ENCODE data around the gene COL1A1.
A peak's percentile ranks its signal among the peaks of the same experiment; 100 is the strongest.

The COL1A1 gene

DNA sequence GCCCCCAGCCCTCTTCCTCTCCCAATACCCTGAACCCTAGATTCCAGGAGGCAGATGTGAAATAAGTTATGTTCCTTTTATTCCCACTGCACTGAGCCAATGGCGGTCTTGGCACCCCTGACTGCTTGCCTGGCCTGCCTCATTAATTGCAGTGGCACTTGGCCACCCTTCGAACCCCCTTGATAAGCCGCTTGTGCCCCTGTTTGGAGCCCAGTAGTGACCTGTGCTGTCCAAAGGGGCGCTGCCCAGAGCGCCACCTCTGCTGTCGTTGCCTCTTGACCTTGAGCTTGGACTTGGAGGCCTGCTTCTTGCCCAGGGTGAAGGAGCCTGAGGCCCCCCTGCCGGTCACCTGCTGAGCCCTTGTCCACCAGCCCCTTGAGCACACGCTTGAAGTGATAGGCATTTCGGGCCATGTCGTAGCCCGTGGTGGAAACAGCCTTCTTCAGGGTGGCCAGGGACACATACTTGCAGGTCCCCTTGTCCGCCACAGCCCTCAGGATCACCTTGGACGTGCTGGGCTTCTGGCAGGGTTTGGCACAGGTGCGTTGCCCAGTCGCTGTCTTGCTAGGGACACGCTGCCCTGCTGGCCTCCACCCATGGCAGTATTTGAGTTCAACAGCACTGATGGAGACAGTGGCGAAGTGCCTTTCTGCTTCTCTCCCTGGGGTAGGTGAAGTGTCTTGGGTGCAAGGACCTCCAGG lies 29.9 kb downstream of the COL1A1 start:
- DNase-seq (ENCODE audit: low read depth): no peak

- no peak for DNase-seq (ENCODE audit: low read depth)
These were observed 30.6 kb downstream of the COL1A1 start for GRCh38 chr17:50170662-50171370.

DNA sequence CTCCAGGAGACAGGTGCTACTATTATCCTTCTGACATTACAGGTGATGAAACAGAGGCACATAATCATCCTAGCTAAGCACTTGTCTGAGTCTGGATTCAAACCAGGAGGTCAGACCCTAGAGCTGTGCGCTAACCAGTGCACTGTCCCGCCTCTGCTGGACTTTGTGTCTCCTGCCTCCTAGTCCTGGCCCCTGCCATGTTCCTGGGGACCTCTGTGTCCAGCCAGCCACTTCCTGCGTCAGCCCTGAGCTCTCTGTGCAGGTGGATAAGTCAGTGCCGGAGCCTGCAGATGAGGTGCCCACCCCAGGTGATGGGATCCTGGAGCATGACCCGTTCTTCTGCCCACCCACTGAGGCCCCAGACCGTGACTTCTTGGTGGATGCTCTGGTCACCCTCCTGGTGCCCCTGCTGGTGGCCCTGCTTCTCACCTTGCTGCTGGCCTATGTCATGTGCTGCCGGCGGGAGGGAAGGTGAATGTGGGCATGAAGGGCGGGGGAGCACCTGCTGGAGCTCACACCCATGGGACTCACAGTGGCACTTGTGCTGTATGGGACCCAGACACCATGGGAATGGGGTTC lies 31.5 kb downstream of the COL1A1 start:
- DNase-seq (ENCODE audit: low read depth): no peak

DNA sequence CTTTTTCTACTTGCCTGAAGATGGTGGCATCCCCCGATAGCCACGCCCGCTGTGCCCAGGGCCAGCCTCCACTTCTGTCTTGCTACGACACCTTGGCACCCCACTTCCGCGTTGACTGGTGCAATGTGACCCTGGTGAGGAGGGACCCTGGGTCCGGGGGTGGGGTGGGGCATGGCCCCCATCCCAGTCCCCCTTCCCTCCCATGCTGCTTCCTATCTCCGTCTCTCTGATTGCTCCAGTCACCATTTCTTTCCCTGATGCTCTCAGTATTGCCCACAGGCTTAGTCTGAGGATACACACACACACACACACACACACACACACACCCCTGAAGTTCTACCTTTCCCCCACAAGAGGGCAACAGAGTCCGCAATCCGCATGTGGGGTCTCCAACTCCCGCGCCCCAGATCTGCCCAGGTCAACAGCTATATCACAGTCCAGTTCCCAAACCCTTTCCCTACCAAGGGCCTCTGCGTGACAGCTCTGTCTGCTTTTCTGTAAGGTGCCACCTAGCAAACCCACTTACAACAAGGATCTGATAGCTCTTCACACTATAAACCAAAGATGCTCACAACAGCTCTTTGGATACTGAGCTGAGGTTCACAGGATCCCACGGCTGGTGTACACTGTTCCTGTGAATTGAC lies 32.2 kb downstream of the COL1A1 start:
- DNase-seq (ENCODE audit: low read depth): no peak

DNA sequence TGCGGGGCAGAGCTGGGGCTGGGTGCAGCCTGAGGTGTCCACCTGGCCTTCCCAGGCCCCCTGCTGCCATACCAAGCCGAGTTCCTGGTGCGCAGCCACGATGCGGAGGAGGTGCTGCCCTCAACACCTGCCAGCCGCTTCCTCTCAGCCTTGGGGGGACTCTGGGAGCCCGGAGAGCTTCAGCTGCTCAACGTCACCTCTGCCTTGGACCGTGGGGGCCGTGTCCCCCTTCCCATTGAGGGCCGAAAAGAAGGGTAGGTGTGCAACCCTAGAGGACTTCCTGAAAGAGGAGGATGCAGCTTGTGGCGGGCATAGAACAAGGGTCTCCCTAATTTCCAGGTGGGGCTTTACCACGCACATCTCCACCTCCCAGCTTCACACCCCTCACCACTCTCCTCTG lies 33.1 kb downstream of the COL1A1 start:
- no peak for DNase-seq (ENCODE audit: low read depth)

DNA sequence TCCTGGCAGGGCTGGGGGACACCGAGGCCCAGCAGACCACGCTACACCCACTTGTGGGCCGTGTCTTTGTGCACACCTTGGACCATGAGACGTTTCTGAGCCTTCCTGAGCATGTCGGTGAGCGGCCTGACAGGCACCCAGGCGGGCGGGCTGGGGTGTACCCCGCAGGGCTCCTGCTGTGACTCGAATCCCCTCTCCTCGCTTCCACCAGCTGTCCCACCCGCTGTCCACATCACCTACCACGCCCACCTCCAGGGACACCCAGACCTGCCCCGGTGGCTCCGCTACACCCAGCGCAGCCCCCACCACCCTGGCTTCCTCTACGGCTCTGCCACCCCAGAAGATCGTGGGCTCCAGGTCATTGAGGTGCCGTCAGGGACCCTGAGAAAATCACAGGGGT lies 34.1 kb downstream of the COL1A1 start:
- DNase-seq (ENCODE audit: low read depth): no peak

DNA sequence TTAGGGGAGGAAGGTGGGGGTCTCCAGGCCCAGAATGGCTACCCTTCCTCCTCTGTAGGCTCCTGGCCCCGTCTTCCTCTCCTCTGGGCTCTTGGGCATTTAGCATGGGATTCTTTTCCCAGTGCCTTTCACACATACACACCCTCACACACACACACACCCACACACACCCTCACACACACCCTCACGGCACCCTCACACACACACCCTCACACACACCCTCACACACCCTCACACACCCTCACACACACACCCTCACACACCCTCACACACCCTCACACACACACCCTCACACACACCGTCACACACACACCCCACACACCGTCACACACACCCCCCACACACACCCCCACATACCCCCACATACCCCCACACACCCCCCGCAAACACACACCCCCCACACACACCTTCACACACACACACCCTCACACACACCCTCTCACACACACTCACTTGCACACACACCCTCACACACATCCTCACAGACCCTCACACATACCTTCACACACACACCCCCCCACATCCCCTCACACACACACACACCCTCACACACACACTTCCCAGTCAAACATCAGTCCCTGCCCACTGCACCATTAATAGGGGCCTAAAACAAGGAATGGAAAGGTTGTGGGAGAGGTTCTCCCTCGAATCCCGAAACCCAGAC lies 34.8 kb downstream of the COL1A1 start:
- no peak for DNase-seq (ENCODE audit: low read depth)

DNA sequence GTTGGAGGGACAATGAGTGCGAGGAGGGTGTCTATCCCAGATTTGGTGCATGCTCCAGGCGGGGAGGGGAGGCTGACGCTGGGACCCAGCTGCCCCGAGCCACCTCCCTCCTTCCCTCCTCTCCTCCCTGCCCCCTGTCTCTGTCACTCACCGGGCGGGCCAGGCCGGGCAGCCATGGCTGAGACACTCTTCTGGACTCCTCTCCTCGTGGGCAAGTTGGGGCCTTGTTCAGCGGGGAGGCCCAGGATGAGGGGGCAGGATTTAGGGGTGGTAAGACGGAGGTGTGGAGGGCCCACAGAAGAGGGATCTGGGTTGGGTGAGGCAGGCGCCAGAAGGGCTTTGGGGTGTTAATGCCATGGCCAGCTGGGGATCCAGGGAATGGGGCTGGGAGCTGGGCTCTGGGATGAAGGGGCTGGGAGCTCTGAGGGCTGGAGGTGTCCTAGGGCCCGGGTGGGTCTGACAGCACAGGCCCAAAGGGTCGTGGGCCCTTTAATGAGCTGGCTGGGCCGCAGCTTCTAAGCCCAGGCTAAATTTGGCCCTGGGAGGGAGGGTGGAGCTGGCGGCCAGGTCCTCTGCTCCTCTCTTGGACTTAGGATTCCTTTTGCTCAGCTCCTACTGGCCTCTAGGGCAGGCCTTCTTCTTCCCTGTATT lies 35.4 kb downstream of the COL1A1 start, which contains the start of gene SGCA:
SGCA (plus strand) TSS at position 139 of the 651 bp plus-strand sequence; CDS start at position 175, 36 bp downstream.
- DNase-seq (ENCODE audit: low read depth): no peak

- no peak for DNase-seq (ENCODE audit: low read depth)
These were observed 36.0 kb downstream of the COL1A1 start for GRCh38 chr17:50165466-50165865.

GRCh38 chr17:50165066-50165465 lies 36.4 kb downstream of the COL1A1 start:
- no peak for DNase-seq (ENCODE audit: low read depth)

DNA sequence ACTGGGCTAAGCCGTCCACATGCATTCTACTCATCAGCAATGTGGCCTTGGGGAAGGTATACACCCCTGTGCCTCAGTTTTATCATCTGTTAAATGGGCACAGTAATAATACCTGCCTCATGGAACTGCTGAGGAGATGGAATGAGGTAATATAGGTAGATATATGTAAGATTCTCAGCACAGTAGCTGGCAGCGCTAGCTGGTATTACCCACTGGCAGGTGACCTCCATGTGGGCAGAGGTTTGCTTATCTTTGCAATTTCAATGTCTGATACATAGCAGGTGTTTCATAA lies 36.8 kb downstream of the COL1A1 start:
- DNase-seq (ENCODE audit: low read depth): no peak

DNA sequence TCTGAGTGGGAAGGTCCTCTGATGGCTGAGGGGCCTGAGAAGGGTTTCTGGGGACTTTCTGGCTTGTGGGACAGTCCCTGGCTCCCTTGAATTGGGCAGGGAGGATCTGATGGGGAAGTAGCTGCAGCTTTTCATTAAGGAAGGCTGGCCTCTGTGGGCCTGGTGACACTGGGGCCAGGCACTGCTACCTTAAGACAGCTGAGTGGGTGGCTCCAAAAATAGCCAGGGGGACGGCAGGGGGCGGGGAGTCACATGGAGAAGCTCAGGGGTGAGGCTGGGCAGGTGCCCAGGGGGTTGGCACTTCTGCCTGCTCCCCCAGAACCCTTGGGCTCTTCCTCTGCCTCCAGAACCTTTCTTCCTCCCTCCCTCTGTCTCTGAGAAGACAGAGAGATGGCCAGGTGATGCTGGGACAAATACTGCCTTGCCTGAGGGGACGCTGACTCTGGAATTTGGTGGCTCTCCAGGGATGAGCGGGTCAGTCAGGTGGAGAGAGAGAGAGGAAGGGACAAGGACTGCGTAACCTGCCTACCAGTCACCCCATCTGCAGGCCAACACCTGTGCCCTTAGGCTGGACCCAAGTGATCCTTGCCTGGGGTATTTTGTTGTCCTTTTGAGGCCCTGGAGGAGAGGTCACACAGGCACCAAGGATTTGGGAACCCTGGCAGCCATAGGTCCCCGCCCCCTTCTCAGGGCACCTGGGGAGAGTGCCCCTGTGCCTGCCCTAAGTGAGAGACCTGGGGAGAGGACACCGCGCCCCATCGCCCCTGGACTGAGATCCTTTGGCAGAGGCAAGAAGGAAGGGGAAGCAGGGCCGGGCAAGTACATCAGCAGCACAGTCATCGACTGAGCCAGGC lies 37.4 kb downstream of the COL1A1 start:
- DNase-seq (ENCODE audit: low read depth): no peak

GRCh38 chr17:50162466-50163254 lies 38.8 kb downstream of the COL1A1 start:
- no peak for DNase-seq (ENCODE audit: low read depth)

DNA sequence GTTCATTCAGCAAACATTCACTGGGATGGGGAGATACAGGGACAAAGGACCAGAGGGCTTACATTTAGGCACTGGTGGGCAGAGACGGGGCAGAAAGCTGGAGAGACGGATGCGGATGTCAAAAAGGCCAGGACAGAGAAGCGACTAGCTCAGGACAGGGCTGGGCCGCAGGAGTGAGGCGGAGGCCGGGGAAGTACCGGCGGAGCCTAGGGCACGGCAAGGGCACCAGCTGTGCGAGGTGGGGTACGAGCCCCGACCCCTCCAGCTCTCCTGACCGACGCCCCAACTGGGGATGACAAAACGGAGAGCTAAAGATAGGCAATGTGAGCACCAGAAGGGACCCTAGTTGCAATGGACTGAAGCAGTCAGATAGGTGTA lies 39.5 kb downstream of the COL1A1 start:
- DNase-seq (ENCODE audit: low read depth): no peak

- DNase-seq (ENCODE audit: low read depth): peak; percentile 62
These were observed 40.2 kb downstream of the COL1A1 start for GRCh38 chr17:50161023-50161910.

GRCh38 chr17:50157891-50158290 lies 43.5 kb downstream of the COL1A1 start:
- DNase-seq (ENCODE audit: low read depth): no peak

DNA sequence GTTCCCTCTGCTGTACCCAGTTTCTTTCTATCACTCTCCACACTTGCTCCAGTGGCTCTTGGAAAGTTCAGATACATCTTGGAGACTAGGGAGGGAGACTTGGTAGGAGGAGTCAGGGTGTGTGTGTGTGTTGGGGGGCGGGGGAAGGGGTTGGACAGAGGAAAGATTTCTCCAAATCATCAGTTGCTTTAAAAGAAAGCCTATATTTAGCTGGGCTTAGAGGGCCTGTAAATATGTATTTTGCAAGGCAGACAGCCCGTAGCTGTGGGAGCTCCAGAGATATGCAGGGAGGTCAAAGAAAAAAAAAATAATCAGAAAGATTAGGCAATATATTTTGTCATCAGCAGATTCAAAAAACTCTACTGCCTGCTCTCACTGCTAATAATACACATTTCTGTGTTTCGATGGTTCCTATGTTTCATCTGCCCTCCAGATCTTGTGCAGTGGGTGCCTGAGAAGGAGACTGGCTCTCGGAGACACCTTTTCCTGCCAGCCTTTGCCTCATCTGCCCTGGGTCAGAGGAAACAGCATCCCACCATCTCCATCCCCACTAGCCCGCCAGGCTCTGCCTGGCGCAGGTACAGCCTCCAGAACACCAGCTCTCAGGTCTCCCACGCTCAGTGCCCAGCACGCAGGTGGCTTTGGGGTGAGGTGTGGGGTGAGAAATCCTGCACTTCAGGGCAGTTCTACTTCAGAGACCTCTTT lies 46.2 kb downstream of the COL1A1 start:
- DNase-seq (ENCODE audit: low read depth): no peak

DNA sequence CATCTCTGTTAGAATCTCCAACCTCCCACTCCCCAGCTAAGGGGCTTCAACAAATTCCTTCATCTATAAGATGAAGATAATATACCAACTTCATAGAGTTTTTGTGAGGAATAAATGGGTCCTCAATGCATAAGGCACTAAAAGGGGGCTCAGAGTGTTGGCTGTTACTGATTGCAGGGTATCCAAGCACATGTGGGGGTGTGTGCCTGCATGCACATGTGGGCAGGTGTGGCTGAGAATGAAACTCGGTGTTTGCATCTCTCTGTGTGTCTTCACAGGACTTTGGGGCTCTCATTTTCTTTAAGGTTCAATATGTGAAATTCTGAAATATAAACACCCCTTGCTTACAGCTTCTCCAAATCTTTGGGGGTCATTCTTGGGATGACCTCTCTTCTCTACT lies 46.8 kb downstream of the COL1A1 start:
- DNase-seq (ENCODE audit: low read depth): no peak
